Transverse colon (tissue), 4 donors: ENCODE results near the gene STT3B. TPM values are rescaled to one million over a fixed set of nuclear protein-coding genes. Genes with fewer than 3 reads are reported as not detected.

Experiments used
- DNase-seq: peaks from one replicate; pipeline ENCODE4 v3.0.0-alpha.2; 2019
- H3K27ac ChIP-seq, 4 donors: fragments of 200-600 bp; sonication (generic); 2 replicates each; pipeline ENCODE4 v1.5.1; 2016 to 2018; ENCODE audit warnings: inconsistent platforms in 4 of 4
- H3K27me3 ChIP-seq: fragments of 200-600 bp; sonication (generic); 2 replicates; pipeline ENCODE4 v1.5.1; 2017; ENCODE audit warnings: inconsistent platforms
- H3K36me3 ChIP-seq, 4 donors: fragments of 200-600 bp; sonication (generic); 2 replicates each; pipeline ENCODE4 v1.5.1; 2017 to 2019; ENCODE audit warnings: inconsistent platforms in 4 of 4
- H3K4me1 ChIP-seq, 4 donors: fragments of 200-600 bp; sonication (generic); 2 replicates each; pipeline ENCODE4 v1.5.1; 2017 to 2020; ENCODE audit warnings: inconsistent platforms in 4 of 4
- H3K4me3 ChIP-seq, 4 donors: fragments of 200-600 bp; sonication (generic); 1 replicate in 1 of 4; 2 replicates in 3 of 4; pipeline versions ENCODE4 v1.5.1 to v1.6.1; 2017 to 2019; ENCODE audit warnings: inconsistent platforms in 4 of 4
- H3K9me3 ChIP-seq, 2 donors: fragments of 200-600 bp; sonication (generic); 2 replicates each; pipeline ENCODE4 v1.5.1; 2017 to 2019; ENCODE audit warnings: inconsistent platforms in 2 of 2
- CTCF ChIP-seq, 5 experiments: fragments of 200-600 bp in 3 of 5; fragments of 450-650 bp in 2 of 5; sonication (generic) in 3 of 5; IDR thresholded peaks; 1 replicate in 2 of 5; 2 replicates in 3 of 5; pipeline ENCODE4 v1.5.1; 2016 to 2017; ENCODE audit warnings: antibody characterized with exemption in 5 of 5, inconsistent platforms in 3 of 5, mild to moderate bottlenecking in 2 of 5, moderate library complexity in 1 of 5
- EP300 ChIP-seq: sonication (generic); formaldehyde crosslinking; IDR thresholded peaks from one replicate; pipeline ENCODE4 v1.6.1; 2017; ENCODE audit warnings: antibody characterized with exemption, low read depth
- POLR2A ChIP-seq: fragments of 450-650 bp; IDR thresholded peaks from one replicate; pipeline ENCODE4 v1.6.1; 2016; ENCODE audit warnings: antibody characterized with exemption, mild to moderate bottlenecking, moderate library complexity
- POLR2AphosphoS5 ChIP-seq, 3 donors: sonication (generic); formaldehyde crosslinking; IDR thresholded peaks; one replicate each; pipeline ENCODE4 v1.6.1; 2016; ENCODE audit warnings: antibody characterized with exemption in 3 of 3
- WGBS, 2 donors: methylation state at CpG; one replicate each; pipeline ENCODE4 v1.1.5; 2018; ENCODE audit warnings: low coverage in 1 of 2; 5-methylcytosine and 5-hydroxymethylcytosine counted together
- in situ Hi-C, 4 donors: fragments of 200-750 bp; cut with MboI; loops; one replicate each; pipeline versions ENCODE4 v1.15.0 to v1.15.1; 2017; ENCODE audit warnings: low sequenced_read_pairs in 3 of 4, low pct_ligation_motif_present in 1 of 4, low pct_unique_long_range_greater_than_20kb in 1 of 4
- intact Hi-C: fragments of 100-400 bp; cut with DNase I; formaldehyde crosslinking; loops from one replicate; pipeline ENCODE4 v1.15.1; 2023; ENCODE audit warnings: low total_unique reads
- total RNA-seq, 4 donors: library from RNA; depleted of rRNA; stranded (reverse); fragments of >200 nt; gene quantifications; one replicate each; pipeline ENCODE4 v1.1.0, GENCODE V29; 2016

The STT3B gene
- total RNA-seq, 4 donors from 2014 or later = 32.8 to 128 (median 60.9) TPM

- WGBS, 2 donors = 91 to 100% methylated on average over 3 to 4 of the region's 4 CpGs
- no peaks in the 10 kb centered on the region for H3K36me3 ChIP-seq
- intact Hi-C loops = no loop called here
Measured at GRCh38 chr3:31572236-31573004, 39.7 kb downstream of the STT3B start.

GRCh38 chr3:31573036-31573779 is 40.5 kb downstream of the STT3B start:
- Histone ChIP-seq H3K4me1 (peaks cover 5 to 48% (median 7%) of the 10 kb centered on the region in 4 donors), H3K4me3 (no peak overlapping the region), H3K27ac (no peak overlapping the region), H3K27me3 (no peaks in the 10 kb centered on the region), H3K9me3 (no peaks in the 10 kb centered on the region), H3K36me3 (no peaks in the 10 kb centered on the region)
- 62 to 84% methylated on average over 3 of the region's 3 CpGs for WGBS, 2 donors
- no peak for DNase-seq
- intact Hi-C loops (no loop called here), in situ Hi-C loops (no loop called here)
- no peak for TF ChIP-seq CTCF (IDR thresholded peaks at IDR 0.05)
- no peak for TF ChIP-seq POLR2A
- no peak for TF ChIP-seq POLR2AphosphoS5 (IDR thresholded peaks at IDR 0.05)
- TF ChIP-seq EP300 = no peak

More at GRCh38 chr3:31572236-31573004, 39.7 kb downstream of the STT3B start:
- Histone ChIP-seq H3K4me1 (peaks cover 5 to 44% (median 7%) of the 10 kb centered on the region in 4 donors), H3K27ac (no peak overlapping the region), H3K4me3 (no peak overlapping the region), H3K27me3 (no peaks in the 10 kb centered on the region), H3K9me3 (no peaks in the 10 kb centered on the region)
- no peak for DNase-seq
- TF ChIP-seq CTCF (IDR thresholded peaks at IDR 0.05) (no peak), EP300 (no peak), POLR2AphosphoS5 (IDR thresholded peaks at IDR 0.05) (no peak), POLR2A (no peak)
- in situ Hi-C loops = no loop called here

- intact Hi-C loops = no loop called here
- TF ChIP-seq POLR2A = no peak
- TF ChIP-seq POLR2AphosphoS5 (IDR thresholded peaks at IDR 0.05) = no peak
- no peak for TF ChIP-seq CTCF (IDR thresholded peaks at IDR 0.05)
- no peak for TF ChIP-seq EP300
Measured at GRCh38 chr3:31575448-31575847, 42.7 kb downstream of the STT3B start.

GRCh38 chr3:31576521-31576920 is 43.8 kb downstream of the STT3B start:
- intact Hi-C loops (no loop called here), in situ Hi-C loops (no loop called here)
- peaks cover 5 to 50% (median 7%) of the 10 kb centered on the region in 4 donors for H3K4me1 ChIP-seq
- no peak for DNase-seq
- H3K27me3 ChIP-seq = no peaks in the 10 kb centered on the region
- no peak overlapping the region for H3K27ac ChIP-seq
- WGBS, 2 donors = 44 to 90% methylated on average over 1 of the region's 1 CpG
- no peak overlapping the region for H3K4me3 ChIP-seq
- TF ChIP-seq POLR2AphosphoS5 (IDR thresholded peaks at IDR 0.05) (no peak), EP300 (no peak), CTCF (IDR thresholded peaks at IDR 0.05) (no peak), POLR2A (no peak)
- peaks cover 0 to 5% (median 0%) of the 10 kb centered on the region in 4 donors for H3K36me3 ChIP-seq
- no peaks in the 10 kb centered on the region for H3K9me3 ChIP-seq

More at GRCh38 chr3:31575448-31575847, 42.7 kb downstream of the STT3B start:
- Histone ChIP-seq H3K4me1 (peaks cover 5 to 53% (median 7%) of the 10 kb centered on the region in 4 donors), H3K27me3 (no peaks in the 10 kb centered on the region), H3K4me3 (no peak overlapping the region), H3K9me3 (no peaks in the 10 kb centered on the region), H3K36me3 (peaks cover 0 to 5% (median 0%) of the 10 kb centered on the region in 4 donors), H3K27ac (no peak overlapping the region)
- no peak for DNase-seq
- in situ Hi-C loops = no loop called here
- 84 to 100% methylated on average over 1 to 2 of the region's 2 CpGs for WGBS, 2 donors
